Measurements from ENCODE around the gene ALK. TPM values are rescaled to one million over a fixed set of nuclear protein-coding genes. Genes with fewer than 3 reads are reported as not detected.

ALK gene
- total RNA-seq, 1 donor from 2014 or later: not detected

DNA sequence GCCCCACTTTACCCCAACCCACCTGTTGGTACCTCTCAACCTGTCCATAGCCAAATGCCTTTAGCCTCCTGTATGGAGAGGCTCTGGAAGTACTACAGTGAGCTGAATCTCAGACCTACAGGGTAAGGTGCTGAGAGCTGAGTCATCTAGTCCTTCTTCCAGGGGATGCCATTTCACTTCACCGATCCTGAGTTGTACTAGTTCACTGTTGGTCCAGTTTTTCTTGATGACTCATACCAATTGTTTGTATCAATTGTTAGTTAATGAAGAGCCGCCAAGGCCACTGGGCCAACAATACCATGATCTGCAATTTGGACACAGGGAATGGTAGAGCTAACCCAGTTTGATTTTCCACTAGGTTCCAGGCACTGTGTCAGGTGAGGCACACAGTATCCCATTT is 549.2 kb downstream of the ALK start:
- Mint-ChIP-seq H3K9me3 (ENCODE audit: low read depth) (peaks cover 7% of the 10 kb centered on the region), H3K27ac (no peak overlapping the region), H3K4me3 (ENCODE audit: low read depth) (no peak overlapping the region), H3K27me3 (no peaks in the 10 kb centered on the region), H3K4me1 (ENCODE audit: low read depth) (peaks cover 8% of the 10 kb centered on the region), H3K36me3 (ENCODE audit: insufficient read depth) (no peaks in the 10 kb centered on the region)
- TF ChIP-seq, protein P1, sequence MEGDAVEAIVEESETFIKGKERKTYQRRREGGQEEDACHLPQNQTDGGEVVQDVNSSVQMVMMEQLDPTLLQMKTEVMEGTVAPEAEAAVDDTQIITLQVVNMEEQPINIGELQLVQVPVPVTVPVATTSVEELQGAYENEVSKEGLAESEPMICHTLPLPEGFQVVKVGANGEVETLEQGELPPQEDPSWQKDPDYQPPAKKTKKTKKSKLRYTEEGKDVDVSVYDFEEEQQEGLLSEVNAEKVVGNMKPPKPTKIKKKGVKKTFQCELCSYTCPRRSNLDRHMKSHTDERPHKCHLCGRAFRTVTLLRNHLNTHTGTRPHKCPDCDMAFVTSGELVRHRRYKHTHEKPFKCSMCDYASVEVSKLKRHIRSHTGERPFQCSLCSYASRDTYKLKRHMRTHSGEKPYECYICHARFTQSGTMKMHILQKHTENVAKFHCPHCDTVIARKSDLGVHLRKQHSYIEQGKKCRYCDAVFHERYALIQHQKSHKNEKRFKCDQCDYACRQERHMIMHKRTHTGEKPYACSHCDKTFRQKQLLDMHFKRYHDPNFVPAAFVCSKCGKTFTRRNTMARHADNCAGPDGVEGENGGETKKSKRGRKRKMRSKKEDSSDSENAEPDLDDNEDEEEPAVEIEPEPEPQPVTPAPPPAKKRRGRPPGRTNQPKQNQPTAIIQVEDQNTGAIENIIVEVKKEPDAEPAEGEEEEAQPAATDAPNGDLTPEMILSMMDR (IDR thresholded peaks at IDR 0.05; ENCODE audit: unreplicated experiment): no peak
- DNase-seq (ENCODE audit: low spot score, unreplicated experiment): no peak

DNA sequence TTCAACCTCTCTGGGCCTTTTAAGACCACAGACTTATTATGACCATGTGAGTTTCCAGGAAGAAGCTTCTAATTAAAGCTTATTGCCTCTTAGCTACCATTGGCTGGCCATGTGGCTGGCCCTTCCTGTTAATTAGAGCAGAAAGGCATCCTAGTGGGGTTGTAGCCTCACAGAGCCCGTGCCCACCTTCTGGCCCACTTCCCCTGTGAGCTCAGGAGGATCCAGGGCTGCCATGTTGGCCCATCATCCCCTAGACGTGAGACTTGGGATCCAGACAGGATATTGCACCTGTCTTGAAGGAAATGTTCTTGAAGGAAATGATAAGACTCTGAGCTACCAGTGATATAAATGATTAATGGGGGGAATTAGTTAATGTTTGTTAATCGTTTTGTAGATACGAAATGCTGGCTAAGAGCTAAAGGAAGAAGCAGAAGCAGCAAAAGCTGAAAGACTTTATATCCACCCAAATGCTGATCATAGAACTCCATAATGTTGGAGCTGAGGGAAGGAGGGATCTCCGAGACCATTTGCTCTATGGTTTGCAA is 550.7 kb downstream of the ALK start:
- TF ChIP-seq, protein P1 (IDR thresholded peaks at IDR 0.05; ENCODE audit: unreplicated experiment): no peak
- DNase-seq (ENCODE audit: low spot score, unreplicated experiment): no peak
- Mint-ChIP-seq H3K27ac (no peak overlapping the region), H3K36me3 (ENCODE audit: insufficient read depth) (no peaks in the 10 kb centered on the region), H3K4me3 (ENCODE audit: low read depth) (no peak overlapping the region), H3K27me3 (no peaks in the 10 kb centered on the region), H3K9me3 (ENCODE audit: low read depth) (peaks cover under 1% of the 10 kb centered on the region), H3K4me1 (ENCODE audit: low read depth) (peaks cover 8% of the 10 kb centered on the region)

DNA sequence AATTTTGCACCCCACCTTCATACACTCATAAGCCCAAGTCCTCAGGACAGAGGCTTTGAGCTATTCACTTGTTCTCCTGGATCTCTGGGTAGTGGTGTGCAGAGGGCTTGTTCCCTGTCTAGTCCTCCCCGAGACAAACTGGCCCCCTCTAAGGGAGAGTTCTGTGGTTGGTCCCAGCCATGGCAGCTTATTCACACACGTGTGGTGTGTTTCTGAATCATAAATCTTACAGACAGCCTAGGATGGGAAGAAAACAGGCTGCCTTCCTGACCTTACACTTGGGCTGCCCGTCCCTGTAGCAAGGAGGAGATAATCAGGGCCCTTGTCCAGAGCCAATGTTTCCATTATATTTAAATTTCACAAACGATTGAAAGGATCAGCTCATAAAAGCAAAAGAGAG is 551.2 kb downstream of the ALK start:
- H3K27ac Mint-ChIP-seq: no peak overlapping the region
- H3K36me3 Mint-ChIP-seq (ENCODE audit: insufficient read depth): no peaks in the 10 kb centered on the region
- H3K4me3 Mint-ChIP-seq (ENCODE audit: low read depth): no peak overlapping the region
- no peak for DNase-seq (ENCODE audit: low spot score, unreplicated experiment)
- H3K9me3 Mint-ChIP-seq (ENCODE audit: low read depth): no peaks in the 10 kb centered on the region
- H3K27me3 Mint-ChIP-seq: no peaks in the 10 kb centered on the region
- H3K4me1 Mint-ChIP-seq (ENCODE audit: low read depth): peaks cover 8% of the 10 kb centered on the region
- TF ChIP-seq, protein P1 (IDR thresholded peaks at IDR 0.05; ENCODE audit: unreplicated experiment): no peak

DNA sequence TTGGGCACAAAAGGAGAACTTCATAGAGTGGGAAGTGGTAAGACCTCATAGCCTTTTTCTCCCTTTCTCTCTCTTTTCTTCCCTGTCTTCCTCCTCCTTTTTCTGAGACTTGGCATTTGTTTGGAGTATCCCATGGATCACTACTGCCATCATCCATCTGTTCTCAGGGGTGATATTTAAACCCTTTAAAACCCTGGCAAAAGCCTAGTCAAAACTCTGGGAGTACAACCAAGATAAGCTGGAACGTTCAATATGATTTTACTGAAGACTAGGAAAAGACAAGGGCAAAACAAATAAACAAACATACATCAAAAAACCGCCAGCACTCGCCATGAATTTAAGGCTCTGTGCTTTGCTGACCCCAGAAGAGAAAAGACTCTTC is 552.7 kb downstream of the ALK start:
- Mint-ChIP-seq H3K27me3 (no peaks in the 10 kb centered on the region), H3K27ac (no peak overlapping the region), H3K36me3 (ENCODE audit: insufficient read depth) (no peaks in the 10 kb centered on the region), H3K4me1 (ENCODE audit: low read depth) (peaks cover 8% of the 10 kb centered on the region), H3K4me3 (ENCODE audit: low read depth) (no peak overlapping the region), H3K9me3 (ENCODE audit: low read depth) (no peaks in the 10 kb centered on the region)
- TF ChIP-seq, protein P1 (IDR thresholded peaks at IDR 0.05; ENCODE audit: unreplicated experiment): no peak
- DNase-seq (ENCODE audit: low spot score, unreplicated experiment): no peak

DNA sequence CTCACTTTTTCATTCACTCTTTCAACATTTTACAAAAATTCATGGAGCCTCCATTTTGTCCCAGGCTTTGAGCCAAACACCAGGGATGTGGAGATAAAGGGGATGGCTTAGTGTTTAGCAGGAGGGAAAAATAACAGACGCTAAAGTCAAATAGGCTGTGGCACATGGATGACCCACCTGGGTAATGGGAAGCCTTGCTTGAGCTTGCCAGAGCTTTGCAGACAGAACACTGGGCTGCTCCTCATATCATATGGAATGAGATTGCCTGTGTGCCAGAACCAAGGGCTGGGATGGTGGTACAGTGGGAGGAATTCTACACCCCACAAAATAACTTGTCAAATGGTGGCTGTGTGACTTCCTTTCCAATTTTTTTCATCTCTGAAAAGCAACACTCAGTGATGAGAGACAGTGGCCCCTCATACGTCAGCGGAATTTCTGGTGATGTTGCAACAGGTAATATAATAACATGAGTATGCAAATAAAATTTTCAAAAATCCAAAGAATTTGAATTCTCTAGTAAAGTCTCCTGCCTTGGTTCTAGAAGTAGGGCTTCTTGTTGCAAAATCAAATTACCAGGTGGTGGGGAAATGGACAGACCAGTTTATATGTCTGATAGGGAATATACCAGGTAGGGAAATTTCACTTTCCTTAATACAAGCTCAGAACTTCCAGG is 553.3 kb downstream of the ALK start:
- H3K27me3 Mint-ChIP-seq: peaks cover 1% of the 10 kb centered on the region
- no peak for DNase-seq (ENCODE audit: low spot score, unreplicated experiment)
- peaks cover 8% of the 10 kb centered on the region for H3K4me1 Mint-ChIP-seq (ENCODE audit: low read depth)
- TF ChIP-seq, protein P1 (IDR thresholded peaks at IDR 0.05; ENCODE audit: unreplicated experiment): no peak
- H3K36me3 Mint-ChIP-seq (ENCODE audit: insufficient read depth): no peaks in the 10 kb centered on the region
- H3K27ac Mint-ChIP-seq: no peak overlapping the region
- H3K4me3 Mint-ChIP-seq (ENCODE audit: low read depth): no peak overlapping the region
- no peaks in the 10 kb centered on the region for H3K9me3 Mint-ChIP-seq (ENCODE audit: low read depth)
